SK-MEL-5 (cell line): ENCODE measurements around the gene ZGPAT. TPM values are rescaled to one million over a fixed set of nuclear protein-coding genes. Genes with fewer than 3 reads are reported as not detected.
"Not testable (repeated sequence)": the region's sequence is repeated elsewhere in the genome, so short reads cannot be mapped to it uniquely, and the experiment has no call there.

Experiments used
- DNase-seq: peaks from one replicate; pipeline ENCODE4 v3.0.0-alpha.2; 2016; ENCODE audit warnings: low read depth, low spot score
- in situ Hi-C: cut with HindIII; loops from 2 replicates; pipeline ENCODE4 v1.10.0; 2016; ENCODE audit warnings: low sequenced_read_pairs, high pct_unique_total_duplicates, low pct_unique_long_range_greater_than_20kb
- total RNA-seq: library from RNA; depleted of rRNA; stranded (reverse); fragments of >200 nt; shearing (Covaris generic); gene quantifications from 2 replicates; pipeline ENCODE4 v1.2.3, GENCODE V29; 2014

Gene ZGPAT
- total RNA-seq, 1 experiment from 2014 or later: 23.4 TPM

- no peak for DNase-seq
- in situ Hi-C loops: no loop called here
These were observed 57.4 kb downstream of the ZGPAT start for GRCh38 chr20:63765082-63765873.

GRCh38 chr20:63765902-63766301 lies 58.1 kb downstream of the ZGPAT start:
- in situ Hi-C loops: no loop called here

GRCh38 chr20:63766695-63767426 lies 59.0 kb downstream of the ZGPAT start:
- DNase-seq: no peak
- in situ Hi-C loops: no loop called here

More at GRCh38 chr20:63765902-63766301, 58.1 kb downstream of the ZGPAT start:
- no peak for DNase-seq

- in situ Hi-C loops: no loop called here
- DNase-seq: no peak
These were observed 59.6 kb downstream of the ZGPAT start for GRCh38 chr20:63767456-63767855.

- no peak for DNase-seq
- in situ Hi-C loops: no loop called here
These were observed 60.0 kb downstream of the ZGPAT start for GRCh38 chr20:63767886-63768285.

GRCh38 chr20:63768591-63769515 lies 61.0 kb downstream of the ZGPAT start:
- no peak for DNase-seq
- in situ Hi-C loops: no loop called here

GRCh38 chr20:63769891-63770474 lies 62.1 kb downstream of the ZGPAT start:
- no peak for DNase-seq
- in situ Hi-C loops: no loop called here

GRCh38 chr20:63771046-63771707 lies 63.3 kb downstream of the ZGPAT start:
- in situ Hi-C loops: no loop called here
- no peak for DNase-seq

GRCh38 chr20:63772781-63773518 lies 65.1 kb downstream of the ZGPAT start:
- in situ Hi-C loops: no loop called here
- no peak for DNase-seq

- in situ Hi-C loops: no loop called here
- no peak for DNase-seq
These were observed 65.9 kb downstream of the ZGPAT start for GRCh38 chr20:63773571-63774241.

- in situ Hi-C loops: no loop called here
- no peak for DNase-seq
These were observed 66.5 kb downstream of the ZGPAT start for GRCh38 chr20:63774306-63774705.

- DNase-seq: peak; percentile 32
- in situ Hi-C loops: no loop called here
These were observed 67.5 kb downstream of the ZGPAT start for GRCh38 chr20:63775096-63775978.

GRCh38 chr20:63776875-63777274 lies 69.0 kb downstream of the ZGPAT start:
- DNase-seq, in situ Hi-C loops: not testable (repeated sequence)

- in situ Hi-C loops: no loop called here
These were observed 69.8 kb downstream of the ZGPAT start for GRCh38 chr20:63777614-63778013.

GRCh38 chr20:63778034-63778752 lies 70.4 kb downstream of the ZGPAT start:
- in situ Hi-C loops: no loop called here
- DNase-seq: no peak

More at GRCh38 chr20:63777614-63778013, 69.8 kb downstream of the ZGPAT start:
- DNase-seq: no peak
